ENCODE measurements around the gene ABTB2. TPM values are rescaled to one million over a fixed set of nuclear protein-coding genes. Genes with fewer than 3 reads are reported as not detected.

The ABTB2 gene
- total RNA-seq, 1 experiment from 2014 or later: 46.3 TPM

GRCh38 chr11:34188181-34188580 is 169.6 kb downstream of the ABTB2 start:
- Histone ChIP-seq H3K27me3 (replicated peaks; ENCODE audit: insufficient read depth, low read depth, low read length, poor library complexity) (no peaks in the 10 kb centered on the region), H3K4me1 (ENCODE audit: insufficient read depth, low read length, poor library complexity, severe bottlenecking) (peaks cover 33% of the 10 kb centered on the region), H3K27ac (ENCODE audit: low read depth, low read length, poor library complexity, severe bottlenecking) (no peak overlapping the region), H3K4me3 (ENCODE audit: low read depth, low read length, poor library complexity, severe bottlenecking) (no peak overlapping the region), H3K36me3 (ENCODE audit: insufficient read depth, low read length, poor library complexity, severe bottlenecking) (no peaks in the 10 kb centered on the region), H3K9me3 (ENCODE audit: low read depth, low read length, poor library complexity, severe bottlenecking) (no peaks in the 10 kb centered on the region)
- DNase-seq (ENCODE audit: low spot score): no peak
- TF ChIP-seq EZH2 (IDR thresholded peaks at IDR 0.05; ENCODE audit: borderline replicate concordance, low read depth, low read length, poor library complexity, severe bottlenecking): no peak
- no peak for TF ChIP-seq CTCF (conservative IDR thresholded peaks at IDR 0.05; ENCODE audit: low read depth, low read length)
- intact Hi-C loops (cut with micrococcal nuclease; ENCODE audit: unreplicated experiment): no loop called here
- POLR2A ChIA-PET (ENCODE audit: low non-redundant PET): no interaction called here
- CTCF ChIA-PET: interaction anchor here (0.6 to 3.0 kb wide), 2 partner anchors 14 to 184 kb away, joined by 4 to 15 read pairs; no protein-coding TSS in a partner anchor
- BruUV-seq (replicated peaks): no TSS peak

- intact Hi-C loops (cut with micrococcal nuclease; ENCODE audit: unreplicated experiment): no loop called here
- POLR2A ChIA-PET (ENCODE audit: low non-redundant PET): no interaction called here
- BruUV-seq (replicated peaks): no TSS peak
- Histone ChIP-seq H3K27me3 (replicated peaks; ENCODE audit: insufficient read depth, low read depth, low read length, poor library complexity) (no peaks in the 10 kb centered on the region), H3K36me3 (ENCODE audit: insufficient read depth, low read length, poor library complexity, severe bottlenecking) (no peaks in the 10 kb centered on the region), H3K4me1 (ENCODE audit: insufficient read depth, low read length, poor library complexity, severe bottlenecking) (peaks cover 25% of the 10 kb centered on the region), H3K4me3 (ENCODE audit: low read depth, low read length, poor library complexity, severe bottlenecking) (no peak overlapping the region), H3K27ac (ENCODE audit: low read depth, low read length, poor library complexity, severe bottlenecking) (peak overlapping the region; percentile 44), H3K9me3 (ENCODE audit: low read depth, low read length, poor library complexity, severe bottlenecking) (no peaks in the 10 kb centered on the region)
- CTCF ChIA-PET: interaction anchor here (0.8 to 3.0 kb wide), 2 partner anchors 12 to 39 kb away, joined by 8 to 15 read pairs; no protein-coding TSS in a partner anchor
- TF ChIP-seq CTCF (conservative IDR thresholded peaks at IDR 0.05; ENCODE audit: low read depth, low read length) (no peak), EZH2 (IDR thresholded peaks at IDR 0.05; ENCODE audit: borderline replicate concordance, low read depth, low read length, poor library complexity, severe bottlenecking) (no peak)
- peak; percentile 63 for DNase-seq (ENCODE audit: low spot score)
Measured at GRCh38 chr11:34185926-34186841, 171.6 kb downstream of the ABTB2 start.

- Histone ChIP-seq H3K4me3 (ENCODE audit: low read depth, low read length, poor library complexity, severe bottlenecking) (no peak overlapping the region), H3K27me3 (replicated peaks; ENCODE audit: insufficient read depth, low read depth, low read length, poor library complexity) (no peaks in the 10 kb centered on the region), H3K36me3 (ENCODE audit: insufficient read depth, low read length, poor library complexity, severe bottlenecking) (no peaks in the 10 kb centered on the region), H3K9me3 (ENCODE audit: low read depth, low read length, poor library complexity, severe bottlenecking) (no peaks in the 10 kb centered on the region), H3K27ac (ENCODE audit: low read depth, low read length, poor library complexity, severe bottlenecking) (no peak overlapping the region), H3K4me1 (ENCODE audit: insufficient read depth, low read length, poor library complexity, severe bottlenecking) (peaks cover 29% of the 10 kb centered on the region)
- intact Hi-C loops (cut with micrococcal nuclease; ENCODE audit: unreplicated experiment): no loop called here
- BruUV-seq (replicated peaks): no TSS peak
- CTCF ChIA-PET: interaction anchor here (2.0 kb wide), 1 partner anchor 10 kb away, joined by 8 read pairs; no protein-coding TSS in a partner anchor
- POLR2A ChIA-PET (ENCODE audit: low non-redundant PET): interaction anchor here (0.7 to 1.0 kb wide), 2 partner anchors 173 to 232 kb away, joined by 5 to 6 read pairs; partner anchors contain the start of gene ABTB2
- DNase-seq (ENCODE audit: low spot score): no peak
- TF ChIP-seq EZH2 (IDR thresholded peaks at IDR 0.05; ENCODE audit: borderline replicate concordance, low read depth, low read length, poor library complexity, severe bottlenecking): no peak
- no peak for TF ChIP-seq CTCF (conservative IDR thresholded peaks at IDR 0.05; ENCODE audit: low read depth, low read length)
Measured at GRCh38 chr11:34184505-34185015, 173.2 kb downstream of the ABTB2 start.

Measured in A673 (cell line).